Left renal cortex interstitium (tissue), 4 donors: ENCODE data around the gene PAN3. TPM values are rescaled to one million over a fixed set of nuclear protein-coding genes. Genes with fewer than 3 reads are reported as not detected.

Experiments used
- DNase-seq, 4 donors: peaks; one replicate each; pipeline ENCODE4 v3.0.0-alpha.2; 2013; ENCODE audit warnings: low read depth in 4 of 4, low spot score in 2 of 4, missing footprints in 1 of 4
- polyA plus RNA-seq, 4 donors: library from polyadenylated mRNA; unstranded; fragments of 120-200 nt; gene quantifications; one replicate each; pipeline ENCODE4 v1.2.1, GENCODE V29; 2013; ENCODE audit not compliant: insufficient read length in 4 of 4

PAN3 gene
- polyA plus RNA-seq, 4 donors: 44.7 to 64.9 (median 53.3) TPM

GRCh38 chr13:28283600-28283999, 145.3 kb downstream of the PAN3 start:
- DNase-seq: no peak

- no peak for DNase-seq
These were observed 147.9 kb downstream of the PAN3 start for GRCh38 chr13:28286263-28286662.

GRCh38 chr13:28297341-28297740, 159.0 kb downstream of the PAN3 start:
- no peak for DNase-seq

GRCh38 chr13:28299916-28300315, 161.6 kb downstream of the PAN3 start:
- no peak for DNase-seq

- DNase-seq: no peak
These were observed 163.5 kb downstream of the PAN3 start for GRCh38 chr13:28301839-28302238.

- DNase-seq: no peak
These were observed 168.0 kb downstream of the PAN3 start for GRCh38 chr13:28306325-28306724.

GRCh38 chr13:28313579-28313978, 175.2 kb downstream of the PAN3 start:
- DNase-seq: no peak

- DNase-seq: no peak
These were observed 176.5 kb downstream of the PAN3 start for GRCh38 chr13:28314879-28315278.

GRCh38 chr13:28316129-28316528, 177.8 kb downstream of the PAN3 start:
- DNase-seq: no peak

GRCh38 chr13:28316836-28317235, 178.5 kb downstream of the PAN3 start:
- DNase-seq: no peak

- no peak for DNase-seq
These were observed 180.2 kb downstream of the PAN3 start for GRCh38 chr13:28318496-28318895.

- no peak for DNase-seq
These were observed 181.2 kb downstream of the PAN3 start for GRCh38 chr13:28319528-28319927.

GRCh38 chr13:28320209-28320608, 181.9 kb downstream of the PAN3 start:
- DNase-seq: no peak

- DNase-seq: no peak
These were observed 182.7 kb downstream of the PAN3 start for GRCh38 chr13:28320884-28321574.

- DNase-seq: no peak
These were observed 183.4 kb downstream of the PAN3 start for GRCh38 chr13:28321756-28322155.

GRCh38 chr13:28322256-28322905, 184.0 kb downstream of the PAN3 start:
- no peak for DNase-seq

GRCh38 chr13:28324181-28324789, 185.9 kb downstream of the PAN3 start:
- DNase-seq: no peak

GRCh38 chr13:28325022-28325421, 186.7 kb downstream of the PAN3 start:
- DNase-seq: no peak

GRCh38 chr13:28326056-28326455, 187.7 kb downstream of the PAN3 start:
- DNase-seq: no peak

GRCh38 chr13:28327373-28328270, 189.3 kb downstream of the PAN3 start:
- DNase-seq: no peak

GRCh38 chr13:28328271-28328607, 189.9 kb downstream of the PAN3 start:
- DNase-seq: no peak
